IPS DF 4.7 (cell line): ENCODE measurements around the gene PDE4B.

ENCODE experiments used
- DNase-seq: peaks from one replicate; pipeline ENCODE4 v3.0.0-alpha.2; 2013; ENCODE audit warnings: low spot score; ENCODE audit errors: extremely low read depth

The PDE4B gene

GRCh38 chr1:66281808-66282207, 489.1 kb downstream of the PDE4B start:
- DNase-seq = no peak

GRCh38 chr1:66282343-66282852, 489.7 kb downstream of the PDE4B start:
- no peak for DNase-seq

DNA sequence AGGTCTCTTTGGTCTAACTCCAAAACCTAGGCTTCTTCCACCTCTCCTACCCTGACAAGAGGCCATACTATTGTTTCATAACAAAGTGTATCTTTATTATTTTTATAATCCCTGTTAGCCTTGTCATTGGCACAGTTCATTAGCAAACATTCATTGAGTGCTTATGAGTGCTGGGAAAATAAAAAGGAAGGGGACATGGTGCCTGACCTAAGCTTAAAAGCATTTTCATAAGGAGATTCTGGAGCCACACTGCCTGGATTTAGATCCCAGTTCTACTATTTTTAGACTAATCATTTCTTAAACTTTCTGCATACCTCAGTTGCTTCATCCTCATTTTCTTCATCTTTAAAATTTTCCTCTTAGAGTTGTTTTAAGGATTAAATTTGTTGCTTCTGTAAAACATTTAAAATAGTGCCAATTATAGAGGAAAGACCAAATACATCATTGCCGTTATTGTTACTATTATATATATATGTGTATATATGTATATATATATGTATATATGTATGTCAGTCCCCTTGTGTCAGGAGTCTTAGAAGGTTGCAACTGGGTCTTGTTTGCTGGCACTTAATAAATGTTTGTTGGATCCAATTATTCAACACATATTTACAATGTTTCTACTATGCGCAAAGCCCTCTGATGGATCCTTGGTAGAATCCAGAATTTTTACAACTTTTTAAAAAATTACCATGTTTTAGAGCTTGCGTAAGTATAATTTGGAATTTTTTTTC, 490.4 kb downstream of the PDE4B start:
- no peak for DNase-seq

GRCh38 chr1:66283622-66284041, 490.9 kb downstream of the PDE4B start:
- DNase-seq = no peak

GRCh38 chr1:66284746-66285145, 492.1 kb downstream of the PDE4B start:
- no peak for DNase-seq

- DNase-seq = no peak
Measured at GRCh38 chr1:66285618-66286270, 493.0 kb downstream of the PDE4B start.

DNA sequence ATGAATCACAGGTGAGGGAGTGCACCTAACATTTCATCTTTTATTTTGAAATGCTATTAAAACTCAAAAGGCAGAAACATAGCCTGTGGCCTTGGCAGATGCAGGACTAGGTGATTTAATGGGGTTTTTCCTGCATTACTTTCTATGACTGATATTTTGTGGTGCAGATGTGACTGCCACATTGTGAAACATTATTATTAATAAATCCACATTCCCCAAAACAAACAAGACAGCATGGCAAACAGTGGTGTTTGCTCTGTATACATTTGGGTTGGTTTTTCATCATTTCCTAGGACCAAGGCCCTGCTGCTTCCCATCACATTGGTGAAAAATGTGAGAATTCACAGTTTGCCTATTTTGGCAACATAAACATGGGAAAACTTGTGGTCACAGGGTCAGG, 493.6 kb downstream of the PDE4B start:
- DNase-seq = no peak

- DNase-seq = no peak
Measured at GRCh38 chr1:66288048-66288447, 495.4 kb downstream of the PDE4B start.

DNA sequence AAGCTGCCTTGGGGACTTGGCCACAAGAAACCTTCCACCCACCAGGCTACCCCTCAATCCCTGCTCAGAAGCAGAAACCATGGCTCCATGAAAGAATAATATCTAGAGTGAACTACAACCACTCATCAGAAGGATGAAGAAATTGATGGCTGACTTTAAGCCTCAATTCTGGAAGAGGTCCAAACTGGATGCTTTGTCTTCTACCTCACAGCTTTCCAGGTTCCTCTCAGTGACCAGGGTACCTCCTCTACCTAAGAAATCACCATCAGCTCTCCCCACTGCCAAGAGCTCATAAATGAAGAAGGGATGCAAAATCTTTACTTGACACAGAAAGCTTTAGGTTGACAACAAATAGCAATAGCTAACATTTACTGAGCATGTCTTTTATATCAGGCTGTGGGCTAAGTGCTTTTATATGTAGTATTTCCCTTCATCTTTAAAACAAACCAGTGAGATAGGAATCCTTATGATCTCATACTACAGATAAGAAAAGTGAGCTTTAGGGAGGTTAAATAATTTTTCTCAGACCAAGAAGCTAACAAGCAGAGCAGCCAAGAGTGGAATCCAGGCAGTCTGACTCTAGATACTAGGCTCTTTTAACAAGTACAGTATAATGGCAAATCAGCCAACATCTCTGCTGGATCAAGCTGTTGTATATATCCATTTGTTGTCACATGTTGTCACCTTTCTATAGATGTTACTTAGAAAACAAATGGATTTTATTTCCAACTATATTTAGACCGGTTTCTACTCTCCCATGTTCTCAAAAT, 498.3 kb downstream of the PDE4B start:
- DNase-seq = no peak

GRCh38 chr1:66291531-66291864, 498.8 kb downstream of the PDE4B start:
- no peak for DNase-seq

GRCh38 chr1:66292305-66292704, 499.6 kb downstream of the PDE4B start:
- no peak for DNase-seq

DNA sequence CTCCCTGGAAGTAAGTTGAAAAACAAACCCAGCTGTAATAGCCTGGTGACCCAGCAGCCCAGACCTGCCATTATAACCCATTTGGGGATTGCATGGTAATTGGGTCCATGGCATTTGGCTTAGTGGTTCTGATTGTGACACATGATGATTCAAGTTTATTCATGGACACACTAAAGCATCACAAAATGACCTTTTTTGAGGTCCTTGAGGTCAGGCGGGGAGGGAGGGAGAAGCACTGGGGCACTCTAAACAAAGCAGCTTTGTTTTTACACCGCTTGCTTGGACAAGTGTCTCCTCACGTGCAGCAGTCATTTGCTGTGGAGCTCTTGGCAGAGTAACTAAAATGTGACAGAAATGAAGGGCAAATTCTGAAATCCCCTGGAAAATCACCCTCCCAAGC, 500.2 kb downstream of the PDE4B start:
- no peak for DNase-seq

DNA sequence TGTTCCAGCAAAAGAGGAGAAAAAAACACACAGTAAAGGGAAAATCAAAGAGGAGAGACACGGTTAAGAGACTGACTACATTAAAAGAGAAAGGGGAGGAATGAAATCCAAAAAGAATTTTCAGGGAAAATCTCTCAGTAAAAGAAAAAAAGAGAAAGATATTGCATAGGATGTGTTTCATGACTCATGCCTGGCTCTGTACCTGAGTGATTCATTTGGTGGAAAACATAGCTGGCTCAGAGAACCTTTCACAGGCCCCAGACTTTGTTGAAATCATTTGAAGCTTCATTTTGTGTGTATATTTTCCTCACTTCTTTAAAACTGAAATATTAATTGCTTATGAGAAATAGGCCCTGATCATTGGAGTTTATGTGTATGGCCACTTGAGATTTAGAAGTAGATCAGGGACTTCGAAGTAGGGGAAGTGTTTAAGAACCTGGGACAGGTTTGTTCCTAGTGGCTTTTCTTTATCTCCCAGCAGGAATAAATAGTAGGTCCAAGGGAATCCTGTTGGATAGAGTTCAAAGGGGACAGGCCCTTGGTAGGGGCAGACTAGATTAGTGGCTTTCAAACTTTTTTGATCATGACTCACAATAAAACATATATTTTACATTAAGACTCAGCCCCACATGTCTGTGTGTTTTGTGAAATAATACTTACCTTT, 502.1 kb downstream of the PDE4B start:
- no peak for DNase-seq

- no peak for DNase-seq
Measured at GRCh38 chr1:66295803-66296202, 503.1 kb downstream of the PDE4B start.

DNA sequence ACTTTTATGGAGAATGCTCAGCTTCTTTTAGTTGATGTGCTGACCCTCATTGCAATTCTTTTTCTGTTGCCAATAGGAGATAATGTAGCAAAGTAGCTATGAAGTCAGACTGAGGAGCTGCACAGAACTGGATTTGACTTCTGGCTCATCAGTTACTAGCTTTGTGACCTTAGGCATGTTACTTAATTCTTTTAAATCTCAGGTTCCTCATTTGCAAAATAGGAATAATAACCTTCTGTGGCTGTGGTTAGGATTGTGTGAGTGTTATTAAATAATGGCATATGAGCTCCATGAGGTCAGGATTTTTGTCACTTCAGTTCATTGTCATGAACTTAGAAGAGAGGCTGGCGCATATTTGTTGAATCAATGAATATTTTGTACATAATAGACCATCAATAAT, 503.7 kb downstream of the PDE4B start:
- no peak for DNase-seq

GRCh38 chr1:66296951-66297350, 504.3 kb downstream of the PDE4B start:
- no peak for DNase-seq

DNA sequence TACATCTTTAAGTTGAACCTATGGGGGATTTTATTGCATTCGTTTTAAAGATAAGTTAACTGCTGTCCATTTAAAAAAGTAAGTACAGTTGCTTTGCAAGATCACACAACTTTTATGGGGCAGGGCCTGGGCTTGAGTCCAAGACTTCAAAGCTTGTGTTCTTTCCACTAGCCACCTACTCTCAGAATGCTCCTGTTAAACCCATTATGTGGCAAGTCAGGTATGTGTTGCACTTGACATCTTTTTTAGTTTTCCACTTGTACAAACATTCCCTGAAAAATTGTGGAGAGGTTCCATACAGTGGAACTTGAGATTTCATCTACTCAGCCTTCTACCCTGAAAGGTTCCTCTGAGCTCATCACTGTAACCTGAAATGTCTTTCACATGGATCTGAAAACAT, 505.8 kb downstream of the PDE4B start:
- no peak for DNase-seq

DNA sequence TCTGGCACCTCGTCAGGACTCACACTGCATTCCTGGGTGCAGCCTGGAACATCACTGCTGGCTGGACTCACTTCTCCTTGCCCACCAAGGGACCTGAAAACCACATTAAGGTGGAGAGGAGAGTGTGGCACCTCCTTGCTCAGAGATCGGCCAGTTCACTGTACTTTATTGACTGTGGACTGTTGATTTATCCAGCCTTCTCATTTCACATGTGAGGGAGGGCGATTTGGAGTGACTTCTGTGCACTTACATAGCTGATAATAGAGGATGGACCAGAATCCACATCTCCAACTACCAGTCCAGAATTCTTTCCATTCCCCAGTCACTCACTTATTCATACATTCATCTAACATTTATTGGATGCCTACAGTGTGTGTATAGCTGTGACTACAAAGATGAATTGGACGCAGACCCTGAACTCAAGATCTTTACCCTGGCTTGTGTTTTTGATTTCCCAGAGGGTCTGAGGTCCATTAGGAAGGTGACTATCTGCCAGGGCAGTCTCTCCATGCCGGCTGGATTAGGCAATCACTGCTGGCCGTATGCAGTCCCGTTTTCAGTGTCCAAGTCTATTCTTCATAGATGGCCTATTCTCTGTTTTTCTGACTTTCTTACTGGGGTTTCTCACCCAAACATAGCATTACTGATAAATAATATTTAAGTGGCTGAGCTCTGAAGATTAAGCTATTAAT, 507.7 kb downstream of the PDE4B start:
- no peak for DNase-seq

DNA sequence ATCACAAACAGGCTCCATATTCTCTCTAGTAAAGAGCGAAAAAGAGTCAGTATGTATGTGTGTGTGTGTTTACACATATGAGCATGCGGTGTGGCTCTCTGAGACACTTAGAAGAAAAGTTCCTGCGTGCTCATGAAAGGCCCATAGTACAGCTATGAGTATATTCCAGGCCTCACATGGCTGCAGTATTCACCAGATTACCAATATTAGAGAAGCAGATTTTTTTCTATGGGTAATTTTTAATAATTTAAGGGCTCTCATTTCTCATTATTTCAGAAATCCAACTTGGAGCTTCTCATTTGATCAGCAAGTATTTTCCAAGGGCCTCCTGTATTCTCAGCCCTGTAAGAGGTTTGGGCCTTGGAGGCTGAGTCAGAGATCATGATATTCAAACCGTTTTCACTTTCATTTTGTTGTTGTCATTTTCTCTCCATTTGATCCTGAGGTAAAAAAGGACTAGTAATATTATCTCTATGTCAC, 508.3 kb downstream of the PDE4B start:
- DNase-seq = no peak

DNA sequence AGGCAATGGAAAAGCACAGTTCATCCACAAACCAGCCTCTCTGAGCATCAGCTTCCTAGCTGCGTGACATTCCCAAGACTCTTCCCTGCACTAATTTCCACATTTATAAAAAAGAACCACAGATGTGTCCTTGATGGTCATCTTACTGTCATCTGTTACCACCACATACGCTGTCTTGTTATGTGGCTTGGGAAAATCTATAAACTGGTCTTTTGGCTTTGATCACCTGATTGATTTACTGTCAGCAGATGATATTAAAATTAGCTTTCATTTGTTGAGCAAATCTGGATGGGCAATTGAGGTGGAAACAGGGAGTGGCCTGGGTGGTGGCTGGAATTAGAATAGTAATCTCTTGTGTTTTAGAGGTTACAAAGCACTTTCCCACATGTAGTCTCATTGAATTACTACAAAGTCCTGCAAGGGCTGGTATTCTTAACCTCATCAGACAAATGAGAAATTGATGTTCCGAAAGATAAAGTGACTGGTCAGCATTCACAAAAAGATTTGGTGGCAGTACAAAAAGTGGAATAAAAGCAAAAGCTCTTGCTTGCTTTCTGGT, 509.6 kb downstream of the PDE4B start:
- no peak for DNase-seq

DNA sequence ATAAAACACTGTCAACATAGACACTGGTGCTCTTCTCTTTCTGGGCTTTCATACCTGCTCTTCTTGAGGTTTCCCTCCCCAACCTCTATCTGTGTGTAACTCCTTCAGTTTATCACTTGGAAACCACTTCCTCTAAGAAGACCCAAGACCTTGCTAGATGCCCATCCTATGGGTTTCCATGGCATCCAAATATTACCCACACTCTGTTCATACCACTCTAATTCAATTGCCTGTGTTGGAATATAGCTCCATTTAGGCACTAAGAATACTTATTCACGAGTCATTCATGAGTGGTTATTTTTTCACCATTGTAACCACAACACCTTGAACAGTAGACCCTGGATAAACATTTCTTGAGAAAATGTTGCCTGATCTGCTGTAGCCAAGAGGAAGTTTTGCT, 510.1 kb downstream of the PDE4B start:
- no peak for DNase-seq
